NCI-H1930 (cell line): Measurements from ENCODE around the gene TCF15.
A peak's percentile ranks its signal among the peaks of the same experiment; 100 is the strongest.
"Not testable (repeated sequence)": the region's sequence is repeated elsewhere in the genome, so short reads cannot be mapped to it uniquely, and the experiment has no call there.

Source experiments
- DNase-seq, 2 experiments: peaks; one replicate each; lab custom pipeline; 2025; lab: John Stamatoyannopoulos, UW

Gene TCF15

GRCh38 chr20:642013-642397 lies 31.9 kb upstream of the TCF15 start:
- DNase-seq: not testable (repeated sequence)

GRCh38 chr20:641516-641875 lies 31.4 kb upstream of the TCF15 start:
- DNase-seq: peak; percentile 45 to 46

GRCh38 chr20:640674-641515 lies 30.8 kb upstream of the TCF15 start:
- no peak for DNase-seq

- DNase-seq: no peak
These were observed 28.5 kb upstream of the TCF15 start for GRCh38 chr20:638579-638978.

- DNase-seq: no peak
These were observed 27.4 kb upstream of the TCF15 start for GRCh38 chr20:637559-637958.

- DNase-seq: no peak
These were observed 25.8 kb upstream of the TCF15 start for GRCh38 chr20:635893-636338.

GRCh38 chr20:635028-635892 lies 25.2 kb upstream of the TCF15 start:
- no peak for DNase-seq

GRCh38 chr20:634148-634925 lies 24.2 kb upstream of the TCF15 start:
- no peak for DNase-seq

- DNase-seq: no peak
These were observed 21.0 kb upstream of the TCF15 start for GRCh38 chr20:631101-631500.

- no peak for DNase-seq
These were observed 16.5 kb upstream of the TCF15 start for GRCh38 chr20:626579-626978.

- no peak for DNase-seq
These were observed 15.3 kb upstream of the TCF15 start for GRCh38 chr20:625360-625932.

GRCh38 chr20:623704-624103 lies 13.6 kb upstream of the TCF15 start:
- no peak for DNase-seq

- DNase-seq: no peak
These were observed 12.9 kb upstream of the TCF15 start for GRCh38 chr20:623021-623420.

- DNase-seq: no peak
These were observed 12.1 kb upstream of the TCF15 start for GRCh38 chr20:622161-622560.

- DNase-seq: no peak
These were observed 11.1 kb upstream of the TCF15 start for GRCh38 chr20:621125-621756.

- no peak for DNase-seq
These were observed 10.1 kb upstream of the TCF15 start for GRCh38 chr20:620246-620645.

- DNase-seq: no peak
These were observed 8.9 kb upstream of the TCF15 start for GRCh38 chr20:618980-619379.

GRCh38 chr20:617934-618690 lies 8.0 kb upstream of the TCF15 start:
- no peak for DNase-seq

GRCh38 chr20:615514-615913 lies 5.4 kb upstream of the TCF15 start:
- no peak for DNase-seq

- no peak for DNase-seq
These were observed 1.7 kb upstream of the TCF15 start for GRCh38 chr20:611843-612185.
